SJSA1 (cell line): ENCODE data around the gene GSPT1. TPM values are rescaled to one million over a fixed set of nuclear protein-coding genes. Genes with fewer than 3 reads are reported as not detected.
"Not testable (repeated sequence)": the region's sequence is repeated elsewhere in the genome, so short reads cannot be mapped to it uniquely, and the experiment has no call there.

ENCODE experiments used
- DNase-seq, 2 experiments: peaks; one replicate each; pipeline ENCODE4 v3.0.0-alpha.2; 2015 to 2020; ENCODE audit warnings: low spot score in 2 of 2, low read depth in 1 of 2
- H3K27ac ChIP-seq: fragments of 250-450 bp; sonication (Bioruptor Pico); 2 replicates; pipeline ENCODE4 v1.5.1; 2020; ENCODE audit warnings: mild to moderate bottlenecking, moderate library complexity
- H3K27me3 ChIP-seq: fragments of 250-450 bp; sonication (Bioruptor Pico); replicated peaks from 2 replicates; pipeline ENCODE4 v1.5.1; 2020; ENCODE audit warnings: mild to moderate bottlenecking, moderate library complexity
- H3K36me3 ChIP-seq: fragments of 250-450 bp; sonication (Bioruptor Pico); 2 replicates; pipeline ENCODE4 v1.5.1; 2020; ENCODE audit warnings: mild to moderate bottlenecking
- H3K4me1 ChIP-seq: fragments of 250-450 bp; sonication (Bioruptor Pico); replicated peaks from 2 replicates; pipeline ENCODE4 v1.6.1; 2021; ENCODE audit warnings: mild to moderate bottlenecking
- H3K4me3 ChIP-seq: fragments of 250-450 bp; sonication (Bioruptor Pico); 2 replicates; pipeline ENCODE4 v1.5.1; 2020; ENCODE audit warnings: mild to moderate bottlenecking
- H3K9me3 ChIP-seq: fragments of 250-450 bp; sonication (Bioruptor Pico); replicated peaks from 2 replicates; pipeline ENCODE4 v1.5.1; 2020; ENCODE audit warnings: mild to moderate bottlenecking
- total RNA-seq: library from RNA; depleted of rRNA; stranded (reverse); fragments of >200 nt; shearing (Covaris generic); gene quantifications from 2 replicates; pipeline ENCODE4 v1.2.3, GENCODE V29; 2014; rRNA removed

GSPT1 gene
- total RNA-seq, result 100 and 108 TPM in 2 replicates

GRCh38 chr16:11915644-11916523 lies at the start of gene GSPT1:
GSPT1 (minus strand) TSS chr16:11915956; CDS start chr16:11915720, 236 bp downstream.
- peak; percentile 98 to 99 for DNase-seq
- Histone ChIP-seq H3K27ac (peak within 1 kb of the TSS; percentile 80), H3K4me3 (peak within 1 kb of the TSS; percentile 94), H3K4me1 (peaks cover 20% of the 10 kb centered on the region), H3K36me3 (peaks cover 28% of the 10 kb centered on the region), H3K27me3 (no peaks in the 10 kb centered on the region), H3K9me3 (peaks cover 6% of the 10 kb centered on the region)

GRCh38 chr16:11964761-11965551 lies 49.2 kb upstream of the GSPT1 start, which contains the start of gene TNFRSF17:
TNFRSF17 (plus strand) TSS chr16:11965210; CDS start chr16:11965325, 115 bp downstream.
- Histone ChIP-seq H3K9me3 (no peaks in the 10 kb centered on the region), H3K4me3 (no peak within 1 kb of the TSS), H3K36me3 (no peaks in the 10 kb centered on the region), H3K27me3 (no peaks in the 10 kb centered on the region), H3K27ac (no peak within 1 kb of the TSS), H3K4me1 (no peaks in the 10 kb centered on the region)
- no peak for DNase-seq

- no peaks in the 10 kb centered on the region for H3K36me3 ChIP-seq
- H3K4me3 ChIP-seq, result no peak overlapping the region
- no peaks in the 10 kb centered on the region for H3K27me3 ChIP-seq
- H3K9me3 ChIP-seq, result no peaks in the 10 kb centered on the region
- H3K4me1 ChIP-seq, result no peaks in the 10 kb centered on the region
- no peak for DNase-seq
- H3K27ac ChIP-seq, result no peak overlapping the region
Measured at GRCh38 chr16:11963706-11964105, 48.0 kb upstream of the GSPT1 start.

GRCh38 chr16:11962978-11963377 lies 47.2 kb upstream of the GSPT1 start:
- H3K9me3 ChIP-seq, H3K4me3 ChIP-seq, DNase-seq, H3K27ac ChIP-seq, H3K4me1 ChIP-seq, H3K36me3 ChIP-seq, H3K27me3 ChIP-seq: not testable (repeated sequence)

GRCh38 chr16:11962457-11962856 lies 46.7 kb upstream of the GSPT1 start:
- H3K27ac ChIP-seq, result not testable (repeated sequence)

GRCh38 chr16:11957591-11958395 lies 42.0 kb upstream of the GSPT1 start:
- Histone ChIP-seq H3K27ac (no peak overlapping the region), H3K4me1 (peaks cover 5% of the 10 kb centered on the region), H3K27me3 (no peaks in the 10 kb centered on the region), H3K4me3 (no peak overlapping the region), H3K9me3 (no peaks in the 10 kb centered on the region), H3K36me3 (no peaks in the 10 kb centered on the region)
- no peak for DNase-seq

More at GRCh38 chr16:11962457-11962856, 46.7 kb upstream of the GSPT1 start:
- not testable (repeated sequence) for H3K4me3 ChIP-seq, H3K27me3 ChIP-seq, DNase-seq, H3K36me3 ChIP-seq, H3K9me3 ChIP-seq, H3K4me1 ChIP-seq

- no peaks in the 10 kb centered on the region for H3K27me3 ChIP-seq
- H3K9me3 ChIP-seq, result no peaks in the 10 kb centered on the region
- DNase-seq, result no peak
- H3K4me1 ChIP-seq, result peaks cover 5% of the 10 kb centered on the region
- H3K36me3 ChIP-seq, result no peaks in the 10 kb centered on the region
- no peak overlapping the region for H3K4me3 ChIP-seq
- H3K27ac ChIP-seq, result no peak overlapping the region
Measured at GRCh38 chr16:11956558-11956957, 40.8 kb upstream of the GSPT1 start.

- Histone ChIP-seq H3K4me1 (peaks cover 5% of the 10 kb centered on the region), H3K27ac (peak overlapping the region; percentile 18; the same call in 1 of the 2 replicates), H3K27me3 (no peaks in the 10 kb centered on the region), H3K36me3 (no peaks in the 10 kb centered on the region), H3K4me3 (no peak overlapping the region), H3K9me3 (no peaks in the 10 kb centered on the region)
- DNase-seq, result peak; percentile 53 to 75
Measured at GRCh38 chr16:11955713-11956123, 40.0 kb upstream of the GSPT1 start.

- H3K4me1 ChIP-seq, result not testable (repeated sequence)
Measured at GRCh38 chr16:11953576-11953975, 37.8 kb upstream of the GSPT1 start.

GRCh38 chr16:11950388-11950787 lies 34.6 kb upstream of the GSPT1 start:
- Histone ChIP-seq H3K4me1 (no peaks in the 10 kb centered on the region), H3K27me3 (no peaks in the 10 kb centered on the region), H3K27ac (no peak overlapping the region), H3K36me3 (no peaks in the 10 kb centered on the region), H3K4me3 (no peak overlapping the region), H3K9me3 (no peaks in the 10 kb centered on the region)
- DNase-seq, result no peak

More at GRCh38 chr16:11953576-11953975, 37.8 kb upstream of the GSPT1 start:
- H3K27me3 ChIP-seq, H3K9me3 ChIP-seq, DNase-seq, H3K36me3 ChIP-seq, H3K27ac ChIP-seq, H3K4me3 ChIP-seq: not testable (repeated sequence)

GRCh38 chr16:11949527-11949926 lies 33.8 kb upstream of the GSPT1 start:
- Histone ChIP-seq H3K27me3 (no peaks in the 10 kb centered on the region), H3K9me3 (no peaks in the 10 kb centered on the region), H3K27ac (no peak overlapping the region), H3K36me3 (no peaks in the 10 kb centered on the region), H3K4me1 (no peaks in the 10 kb centered on the region), H3K4me3 (no peak overlapping the region)
- DNase-seq, result peak in 1 of 2 experiments; percentile 26

- Histone ChIP-seq H3K27me3 (no peaks in the 10 kb centered on the region), H3K36me3 (no peaks in the 10 kb centered on the region), H3K9me3 (no peaks in the 10 kb centered on the region), H3K4me1 (no peaks in the 10 kb centered on the region), H3K27ac (no peak overlapping the region), H3K4me3 (no peak overlapping the region)
- no peak for DNase-seq
Measured at GRCh38 chr16:11948819-11949218, 33.1 kb upstream of the GSPT1 start.

GRCh38 chr16:11946433-11946832 lies 30.7 kb upstream of the GSPT1 start:
- Histone ChIP-seq H3K9me3 (no peaks in the 10 kb centered on the region), H3K27ac (no peak overlapping the region), H3K4me3 (no peak overlapping the region), H3K27me3 (no peaks in the 10 kb centered on the region), H3K36me3 (no peaks in the 10 kb centered on the region), H3K4me1 (no peaks in the 10 kb centered on the region)
- DNase-seq, result no peak
